HEK293T (cell line): ENCODE data around the gene UQCRQ.
"Not testable (repeated sequence)": the region's sequence is repeated elsewhere in the genome, so short reads cannot be mapped to it uniquely, and the experiment has no call there.

ENCODE experiments used
- CTCF ChIA-PET: fragments of 350-600 bp; formaldehyde crosslinking; extraction: SDS; loops from one replicate; lab custom pipeline; 2021; ENCODE audit warnings: antibody characterized with exemption, inconsistent platforms; lab: Yijun Ruan, JAX
- POLR2A ChIA-PET: fragments of 350-600 bp; formaldehyde crosslinking; extraction: SDS; loops from one replicate; lab custom pipeline; 2020; ENCODE audit warnings: antibody characterized with exemption, inconsistent platforms; lab: Yijun Ruan, JAX
- DNase-seq: peaks from one replicate; pipeline ENCODE4 v3.0.0; 2012; ENCODE audit warnings: mixed read lengths; ENCODE audit errors: extremely low spot score
- ARNT ChIP-seq: fragments of 450-650 bp; IDR thresholded peaks from 2 replicates; pipeline ENCODE4 v1.6.1; 2017; ENCODE audit warnings: mild to moderate bottlenecking
- BHLHE40 ChIP-seq: fragments of 450-650 bp; IDR thresholded peaks from 2 replicates; pipeline ENCODE4 v1.6.1; 2016; ENCODE audit warnings: mild to moderate bottlenecking, moderate library complexity, borderline replicate concordance
- CTBP1 ChIP-seq: fragments of 450-650 bp; IDR thresholded peaks from 2 replicates; pipeline ENCODE4 v1.6.1; 2016; ENCODE audit warnings: borderline replicate concordance
- ELF4 ChIP-seq: fragments of 450-650 bp; IDR thresholded peaks from 2 replicates; pipeline ENCODE4 v1.6.1; 2017; ENCODE audit warnings: antibody characterized with exemption
- FOXA1 ChIP-seq: fragments of 450-650 bp; IDR thresholded peaks from 2 replicates; pipeline ENCODE4 v1.6.1; 2016; ENCODE audit warnings: mild to moderate bottlenecking
- FOXK2 ChIP-seq: fragments of 450-650 bp; IDR thresholded peaks from 2 replicates; pipeline ENCODE4 v1.6.1; 2016; ENCODE audit warnings: mild to moderate bottlenecking
- FOXM1 ChIP-seq: fragments of 450-650 bp; IDR thresholded peaks from 2 replicates; pipeline ENCODE4 v1.6.1; 2017; ENCODE audit warnings: mild to moderate bottlenecking, borderline replicate concordance
- HDGF ChIP-seq: fragments of 450-650 bp; IDR thresholded peaks from 2 replicates; pipeline ENCODE4 v1.6.1; 2017; ENCODE audit warnings: antibody characterized with exemption, borderline replicate concordance
- L3MBTL2 ChIP-seq: fragments of 450-650 bp; conservative IDR thresholded peaks from 2 replicates; pipeline ENCODE4 v1.6.1; 2016; ENCODE audit warnings: mild to moderate bottlenecking
- LEF1 ChIP-seq: fragments of 450-650 bp; IDR thresholded peaks from 2 replicates; pipeline ENCODE4 v1.6.1; 2017; ENCODE audit warnings: mild to moderate bottlenecking, borderline replicate concordance
- NFRKB ChIP-seq: fragments of 450-650 bp; IDR thresholded peaks from 2 replicates; pipeline ENCODE4 v1.6.1; 2016; ENCODE audit warnings: mild to moderate bottlenecking, moderate library complexity
- PKNOX1 ChIP-seq: fragments of 450-650 bp; IDR thresholded peaks from 2 replicates; pipeline ENCODE4 v1.6.1; 2016
- SP1 ChIP-seq: fragments of 450-650 bp; IDR thresholded peaks from 2 replicates; pipeline ENCODE4 v1.6.1; 2017
- SUZ12 ChIP-seq: fragments of 450-650 bp; IDR thresholded peaks from 2 replicates; pipeline ENCODE4 v1.6.1; 2016; ENCODE audit warnings: mild to moderate bottlenecking
- TARDBP ChIP-seq: fragments of 450-650 bp; IDR thresholded peaks from 2 replicates; pipeline ENCODE4 v1.6.1; 2016
- ZNF384 ChIP-seq: fragments of 450-650 bp; IDR thresholded peaks from 2 replicates; pipeline ENCODE4 v1.6.1; 2016

Gene UQCRQ

DNA sequence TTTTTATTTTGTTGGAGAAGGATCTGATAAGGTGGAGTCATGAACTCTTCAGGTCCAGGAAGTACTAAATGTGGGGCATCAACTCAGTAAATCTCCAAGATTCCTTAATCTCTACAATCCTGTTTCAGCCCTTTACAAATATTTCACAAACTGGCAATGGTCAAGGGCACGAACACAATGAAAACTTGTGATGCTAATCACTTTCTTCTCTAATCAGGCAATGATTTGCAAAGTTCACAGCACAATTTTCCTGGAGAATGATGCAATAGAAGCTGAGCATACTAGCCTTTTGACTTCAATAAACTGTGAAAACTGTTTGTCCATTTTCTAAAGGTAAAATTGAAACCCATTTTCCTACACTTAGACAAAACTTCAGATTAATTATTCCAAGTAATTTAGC, 17.1 kb upstream of the UQCRQ start:
- ChIA-PET POLR2A (interaction anchor here (1.0 to 1.5 kb wide), 2 partner anchors 17 to 18 kb away, joined by 5 to 7 read pairs; partner anchors contain the start of genes GDF9 and UQCRQ), CTCF (no interaction called here)
- no peak for DNase-seq
- TF ChIP-seq TARDBP = no peak
- no peak for TF ChIP-seq L3MBTL2
- no peak for TF ChIP-seq SP1
- TF ChIP-seq BHLHE40 = no peak
- no peak for TF ChIP-seq ELF4
- TF ChIP-seq FOXA1 = no peak
- no peak for TF ChIP-seq FOXK2

DNA sequence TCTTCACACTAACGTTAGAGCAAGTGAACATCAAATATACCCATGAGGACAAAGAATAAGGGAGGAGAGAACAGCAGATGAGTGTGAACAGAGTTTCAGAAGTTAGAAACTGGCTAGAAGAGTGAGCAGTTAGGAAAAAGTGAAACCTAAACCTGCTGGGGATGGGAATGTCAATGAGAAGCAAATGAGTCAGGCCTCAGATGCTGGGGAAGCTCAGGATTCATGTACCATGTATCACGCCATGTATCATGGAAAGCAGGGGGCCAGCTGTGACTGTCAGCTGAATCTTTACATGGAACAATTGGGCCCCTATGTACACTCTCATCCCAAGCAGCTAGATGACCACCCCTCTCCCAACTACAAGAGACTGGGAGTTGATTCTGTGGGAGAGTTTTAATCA, 16.4 kb upstream of the UQCRQ start:
- TF ChIP-seq BHLHE40 = no peak
- TF ChIP-seq HDGF = no peak
- no peak for TF ChIP-seq FOXK2
- TF ChIP-seq SP1 = no peak
- TF ChIP-seq TARDBP = no peak
- no peak for TF ChIP-seq CTBP1
- no peak for TF ChIP-seq NFRKB
- TF ChIP-seq ELF4 = no peak
- no peak for TF ChIP-seq PKNOX1
- TF ChIP-seq FOXM1 = no peak
- TF ChIP-seq ARNT = no peak
- no peak for TF ChIP-seq LEF1
- no peak for TF ChIP-seq FOXA1
- no peak for TF ChIP-seq ZNF384
- no peak for TF ChIP-seq SUZ12
- TF ChIP-seq L3MBTL2 = no peak
- POLR2A ChIA-PET = interaction anchor here (1.5 kb wide), 1 partner anchor 16 kb away, joined by 7 read pairs; the partner anchor contains the start of genes GDF9 and UQCRQ
- CTCF ChIA-PET = no interaction called here
- no peak for DNase-seq

DNA sequence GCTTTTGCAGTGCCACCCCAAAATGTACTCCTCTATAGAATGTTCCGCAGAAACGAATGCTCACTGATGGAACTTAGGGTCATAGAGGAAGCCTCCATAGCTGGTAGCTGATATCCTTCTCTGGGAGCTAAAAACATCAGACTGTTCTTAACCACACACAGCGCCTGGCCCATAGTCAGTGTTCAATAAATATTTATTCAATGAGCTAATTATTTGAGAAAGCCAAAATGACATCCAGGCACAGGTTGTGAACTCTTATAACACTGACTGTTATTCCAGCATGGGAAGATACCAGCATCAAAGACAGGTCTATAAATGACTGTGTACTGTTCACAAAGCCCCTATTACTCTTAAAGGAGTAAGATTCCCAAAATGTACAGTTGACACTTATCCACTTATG, 13.1 kb upstream of the UQCRQ start:
- CTCF ChIA-PET = interaction anchor here (1.1 kb wide), 1 partner anchor 9 kb away, joined by 4 read pairs; no protein-coding TSS in a partner anchor
- no peak for DNase-seq
- no peak for TF ChIP-seq ZNF384
- no peak for TF ChIP-seq FOXA1
- TF ChIP-seq L3MBTL2 = no peak
- TF ChIP-seq SP1 = no peak
- POLR2A ChIA-PET = interaction anchor here (0.7 kb wide), 1 partner anchor 13 kb away, joined by 3 read pairs; the partner anchor contains the start of genes GDF9 and UQCRQ

GRCh38 chr5:132853790-132854189, 12.7 kb upstream of the UQCRQ start:
- no peak for TF ChIP-seq HDGF
- no peak for TF ChIP-seq NFRKB
- TF ChIP-seq SP1 = no peak
- ChIA-PET CTCF (interaction anchor here (0.7 to 1.9 kb wide), 3 partner anchors 8 to 475 kb away, joined by 3 to 4 read pairs (median 4); no protein-coding TSS in a partner anchor), POLR2A (interaction anchor here (0.7 to 1.4 kb wide), 3 partner anchors 10 to 42 kb away, joined by 3 read pairs; partner anchors contain the start of genes GDF9 and UQCRQ)
- no peak for DNase-seq

GRCh38 chr5:132854301-132854700, 12.1 kb upstream of the UQCRQ start:
- DNase-seq = no peak
- POLR2A ChIA-PET = interaction anchor here (0.8 to 4.7 kb wide), 3 partner anchors 9 to 43 kb away, joined by 3 to 15 read pairs (median 3); partner anchors contain the start of genes GDF9 and UQCRQ
- TF ChIP-seq ARNT (no peak), NFRKB (no peak), HDGF (no peak), ELF4 (no peak), FOXK2 (no peak), LEF1 (no peak), SP1 (no peak), SUZ12 (no peak), CTBP1 (no peak), PKNOX1 (no peak), L3MBTL2 (no peak), TARDBP (no peak), BHLHE40 (no peak), ZNF384 (no peak), FOXM1 (no peak), FOXA1 (no peak)
- CTCF ChIA-PET = interaction anchor here (0.7 to 1.9 kb wide), 4 partner anchors 8 to 475 kb away, joined by 3 to 4 read pairs (median 4); no protein-coding TSS in a partner anchor

- ChIA-PET CTCF (interaction anchor here (0.9 to 1.9 kb wide), 2 partner anchors 10 to 26 kb away, joined by 3 to 4 read pairs; no protein-coding TSS in a partner anchor), POLR2A (interaction anchor here (0.8 to 4.7 kb wide), 3 partner anchors 8 to 30 kb away, joined by 3 to 15 read pairs (median 3); partner anchors contain the start of genes GDF9 and UQCRQ)
- not testable (repeated sequence) for DNase-seq
Measured at GRCh38 chr5:132854992-132855391, 11.4 kb upstream of the UQCRQ start.

DNA sequence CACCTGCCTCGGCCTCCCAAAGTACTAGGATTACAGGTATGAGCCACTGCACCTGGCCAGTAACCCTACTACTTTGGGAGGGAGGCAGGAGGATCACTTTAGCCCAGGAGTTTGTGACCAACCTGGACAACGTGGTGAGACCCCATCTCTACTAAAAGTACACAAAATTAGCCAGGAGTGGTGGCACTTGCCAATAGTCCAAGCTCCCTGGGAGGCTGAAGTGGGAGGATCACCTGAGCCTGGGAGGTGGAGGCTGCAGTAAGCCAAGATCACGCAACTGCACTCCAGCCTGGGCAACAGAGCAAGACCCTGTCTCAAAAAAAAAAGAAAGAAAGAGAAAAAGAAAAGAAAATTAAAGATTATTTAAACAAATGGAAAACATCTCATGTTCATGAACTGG, 10.4 kb upstream of the UQCRQ start:
- no peak for DNase-seq
- ChIA-PET CTCF (no interaction called here), POLR2A (interaction anchor here (4.7 kb wide), 1 partner anchor 10 kb away, joined by 15 read pairs; the partner anchor contains the start of genes GDF9 and UQCRQ)
- TF ChIP-seq ELF4 (no peak), FOXK2 (no peak), CTBP1 (no peak), LEF1 (no peak), FOXA1 (no peak), SP1 (no peak), ZNF384 (no peak), NFRKB (no peak), SUZ12 (no peak), L3MBTL2 (no peak), FOXM1 (no peak), ARNT (no peak), TARDBP (no peak), HDGF (no peak)
